HCEC 1CT (cell line): ENCODE data around the gene SSR3.
"Not testable (repeated sequence)": the region's sequence is repeated elsewhere in the genome, so short reads cannot be mapped to it uniquely, and the experiment has no call there.

Experiments
- DNase-seq: peaks from one replicate; pipeline ENCODE4 v3.0.0-alpha.2; 2017

SSR3 gene

GRCh38 chr3:156575641-156576040, 20.7 kb upstream of the SSR3 start:
- no peak for DNase-seq

- DNase-seq = not testable (repeated sequence)
Measured at GRCh38 chr3:156569881-156570280, 15.0 kb upstream of the SSR3 start.

GRCh38 chr3:156569016-156569415, 14.1 kb upstream of the SSR3 start:
- DNase-seq = not testable (repeated sequence)

GRCh38 chr3:156563900-156564682, 9.2 kb upstream of the SSR3 start:
- DNase-seq = peak; percentile 58

- not testable (repeated sequence) for DNase-seq
Measured at GRCh38 chr3:156562486-156562885, 7.6 kb upstream of the SSR3 start.

GRCh38 chr3:156561533-156561932, 6.6 kb upstream of the SSR3 start:
- no peak for DNase-seq

GRCh38 chr3:156559321-156559720, 4.4 kb upstream of the SSR3 start:
- no peak for DNase-seq

GRCh38 chr3:156558389-156558788, 3.5 kb upstream of the SSR3 start:
- no peak for DNase-seq

- peak; percentile 22 for DNase-seq
Measured at GRCh38 chr3:156554515-156554841, 439 bp downstream of the SSR3 start.

- DNase-seq = peak; percentile 69
Measured at GRCh38 chr3:156553705-156554356, 1.1 kb downstream of the SSR3 start.

- DNase-seq = no peak
Measured at GRCh38 chr3:156552973-156553372, 1.9 kb downstream of the SSR3 start.

- peak; percentile 97 for DNase-seq
Measured at GRCh38 chr3:156551746-156552145, 3.2 kb downstream of the SSR3 start.

- peak; percentile 84 for DNase-seq
Measured at GRCh38 chr3:156551261-156551660, 3.7 kb downstream of the SSR3 start.

- no peak for DNase-seq
Measured at GRCh38 chr3:156548902-156549301, 6.0 kb downstream of the SSR3 start.

GRCh38 chr3:156548041-156548687, 6.8 kb downstream of the SSR3 start:
- DNase-seq = no peak

- DNase-seq = no peak
Measured at GRCh38 chr3:156547637-156548036, 7.3 kb downstream of the SSR3 start.

- no peak for DNase-seq
Measured at GRCh38 chr3:156543043-156543555, 11.8 kb downstream of the SSR3 start.

- no peak for DNase-seq
Measured at GRCh38 chr3:156542101-156543042, 12.5 kb downstream of the SSR3 start.

- DNase-seq = no peak
Measured at GRCh38 chr3:156539802-156540201, 15.1 kb downstream of the SSR3 start.

GRCh38 chr3:156539051-156539450, 15.9 kb downstream of the SSR3 start:
- no peak for DNase-seq

GRCh38 chr3:156536524-156537316, 18.2 kb downstream of the SSR3 start:
- no peak for DNase-seq

- DNase-seq = no peak
Measured at GRCh38 chr3:156535798-156536197, 19.1 kb downstream of the SSR3 start.
